Measurements from ENCODE around the gene ROBO2. TPM values are rescaled to one million over a fixed set of nuclear protein-coding genes. Genes with fewer than 3 reads are reported as not detected.

Gene ROBO2
- total RNA-seq, 4 donors from 2014 or later = 0.20 to 0.41 (median 0.32) TPM; not detected in 1

DNA sequence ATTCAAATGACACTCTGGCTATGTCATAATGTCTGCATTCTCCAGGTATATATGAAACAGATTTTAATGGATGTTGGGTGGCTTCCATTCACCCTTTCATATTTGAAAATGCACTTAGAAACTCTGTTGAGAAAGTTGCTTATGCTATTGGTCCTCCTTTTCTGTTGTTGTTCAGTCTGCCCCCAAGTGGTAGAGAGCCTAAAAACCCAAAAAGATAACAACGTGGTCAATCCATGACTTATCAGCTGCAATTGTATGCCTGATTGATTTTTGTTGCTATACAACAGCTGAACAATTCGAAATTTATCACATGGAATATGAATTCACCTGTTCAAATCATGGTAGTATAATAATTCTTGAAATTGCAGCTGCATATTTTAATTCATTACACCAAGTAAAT is 279.8 kb downstream of the ROBO2 start:
- DNase-seq = no peak
- in situ Hi-C loops (cut with MboI; ENCODE audit: low pct_ligation_motif_present in 1 of 4, low pct_unique_long_range_greater_than_20kb in 1 of 4, low sequenced_read_pairs in 3 of 4) = no loop called here
- intact Hi-C loops (cut with DNase I; ENCODE audit: low total_unique reads) = no loop called here

DNA sequence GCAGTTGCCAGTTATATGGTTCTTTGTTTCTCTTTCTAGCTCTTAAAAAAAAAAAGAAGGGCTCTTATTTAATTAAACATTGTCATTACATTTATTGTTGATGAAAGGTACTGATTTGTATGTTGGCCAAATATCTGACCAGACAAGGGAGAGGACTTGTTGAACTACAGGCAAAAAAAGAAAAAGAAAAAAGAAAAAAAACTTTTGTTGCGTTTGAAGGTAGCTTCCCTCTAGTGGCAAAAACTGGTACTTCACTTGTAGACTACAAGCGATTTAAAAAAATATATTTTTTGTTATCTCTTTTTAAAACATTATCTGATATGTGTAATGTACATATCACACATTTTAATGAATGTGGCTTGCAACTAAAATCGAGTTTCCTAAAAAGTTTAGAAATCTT is 280.6 kb downstream of the ROBO2 start:
- WGBS, 2 donors (ENCODE audit: low coverage in 1 of 2) = 8 to 23% methylated on average over 3 of the region's 3 CpGs
- no peak overlapping the region for H3K27ac ChIP-seq
- in situ Hi-C loops (cut with MboI; ENCODE audit: low pct_ligation_motif_present in 1 of 4, low pct_unique_long_range_greater_than_20kb in 1 of 4, low sequenced_read_pairs in 3 of 4) (no loop called here), intact Hi-C loops (cut with DNase I; ENCODE audit: low total_unique reads) (no loop called here)
- TF ChIP-seq POLR2AphosphoS5 (IDR thresholded peaks at IDR 0.05) = no peak
- TF ChIP-seq, protein P1, sequence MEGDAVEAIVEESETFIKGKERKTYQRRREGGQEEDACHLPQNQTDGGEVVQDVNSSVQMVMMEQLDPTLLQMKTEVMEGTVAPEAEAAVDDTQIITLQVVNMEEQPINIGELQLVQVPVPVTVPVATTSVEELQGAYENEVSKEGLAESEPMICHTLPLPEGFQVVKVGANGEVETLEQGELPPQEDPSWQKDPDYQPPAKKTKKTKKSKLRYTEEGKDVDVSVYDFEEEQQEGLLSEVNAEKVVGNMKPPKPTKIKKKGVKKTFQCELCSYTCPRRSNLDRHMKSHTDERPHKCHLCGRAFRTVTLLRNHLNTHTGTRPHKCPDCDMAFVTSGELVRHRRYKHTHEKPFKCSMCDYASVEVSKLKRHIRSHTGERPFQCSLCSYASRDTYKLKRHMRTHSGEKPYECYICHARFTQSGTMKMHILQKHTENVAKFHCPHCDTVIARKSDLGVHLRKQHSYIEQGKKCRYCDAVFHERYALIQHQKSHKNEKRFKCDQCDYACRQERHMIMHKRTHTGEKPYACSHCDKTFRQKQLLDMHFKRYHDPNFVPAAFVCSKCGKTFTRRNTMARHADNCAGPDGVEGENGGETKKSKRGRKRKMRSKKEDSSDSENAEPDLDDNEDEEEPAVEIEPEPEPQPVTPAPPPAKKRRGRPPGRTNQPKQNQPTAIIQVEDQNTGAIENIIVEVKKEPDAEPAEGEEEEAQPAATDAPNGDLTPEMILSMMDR (IDR thresholded peaks at IDR 0.05) = peak; percentile 26 to 86 (median 61)
- no peak overlapping the region for H3K4me3 ChIP-seq
- no peaks in the 10 kb centered on the region for H3K4me1 ChIP-seq
- no peaks in the 10 kb centered on the region for H3K9me3 ChIP-seq
- DNase-seq = no peak
- no peaks in the 10 kb centered on the region for H3K36me3 ChIP-seq
- no peaks in the 10 kb centered on the region for H3K27me3 ChIP-seq

More for the DNA sequence above, 279.8 kb downstream of the ROBO2 start:
- H3K4me1 ChIP-seq = no peaks in the 10 kb centered on the region
- no peaks in the 10 kb centered on the region for H3K36me3 ChIP-seq
- TF ChIP-seq, protein P1 (IDR thresholded peaks at IDR 0.05) = no peak
- TF ChIP-seq POLR2AphosphoS5 (IDR thresholded peaks at IDR 0.05) = no peak
- TF ChIP-seq EP300 (IDR thresholded peaks at IDR 0.05; ENCODE audit: low read depth) = no peak
- TF ChIP-seq POLR2A (IDR thresholded peaks at IDR 0.05) = no peak
- no peak overlapping the region for H3K27ac ChIP-seq
- H3K9me3 ChIP-seq = no peaks in the 10 kb centered on the region
- no peak overlapping the region for H3K4me3 ChIP-seq
- WGBS, 2 donors (ENCODE audit: low coverage in 1 of 2) = 23 to 36% methylated on average over 2 of the region's 2 CpGs
- no peaks in the 10 kb centered on the region for H3K27me3 ChIP-seq

DNA sequence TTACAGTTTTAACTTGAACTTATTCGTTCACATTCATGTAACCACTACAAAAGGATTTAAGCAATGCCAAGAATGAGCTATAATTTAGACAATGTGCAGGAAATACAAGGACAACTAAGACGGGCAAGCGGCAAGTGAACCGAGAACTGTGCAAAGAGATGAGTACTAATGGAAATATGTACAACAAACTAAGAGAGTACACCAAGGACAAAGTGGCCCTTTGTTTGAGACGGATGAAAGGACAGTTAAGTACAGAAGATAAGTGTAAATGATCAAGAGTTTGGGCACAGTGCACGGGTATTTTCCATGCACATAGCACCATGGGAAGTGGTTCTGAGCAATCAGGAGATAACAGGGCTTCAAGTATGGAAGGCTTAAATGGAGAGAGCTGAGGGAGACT is 281.7 kb downstream of the ROBO2 start:
- no peaks in the 10 kb centered on the region for H3K9me3 ChIP-seq
- in situ Hi-C loops (cut with MboI; ENCODE audit: low pct_ligation_motif_present in 1 of 4, low pct_unique_long_range_greater_than_20kb in 1 of 4, low sequenced_read_pairs in 3 of 4) (no loop called here), intact Hi-C loops (cut with DNase I; ENCODE audit: low total_unique reads) (no loop called here)
- H3K36me3 ChIP-seq = no peaks in the 10 kb centered on the region
- DNase-seq = no peak
- H3K27ac ChIP-seq = no peak overlapping the region
- no peak overlapping the region for H3K4me3 ChIP-seq
- WGBS, 2 donors (ENCODE audit: low coverage in 1 of 2) = 45 to 55% methylated on average over 6 of the region's 6 CpGs
- H3K4me1 ChIP-seq = no peaks in the 10 kb centered on the region
- no peak for TF ChIP-seq POLR2A (IDR thresholded peaks at IDR 0.05)
- no peak for TF ChIP-seq POLR2AphosphoS5 (IDR thresholded peaks at IDR 0.05)
- TF ChIP-seq, protein P1 (IDR thresholded peaks at IDR 0.05) = no peak
- no peak for TF ChIP-seq EP300 (IDR thresholded peaks at IDR 0.05; ENCODE audit: low read depth)
- H3K27me3 ChIP-seq = no peaks in the 10 kb centered on the region

DNA sequence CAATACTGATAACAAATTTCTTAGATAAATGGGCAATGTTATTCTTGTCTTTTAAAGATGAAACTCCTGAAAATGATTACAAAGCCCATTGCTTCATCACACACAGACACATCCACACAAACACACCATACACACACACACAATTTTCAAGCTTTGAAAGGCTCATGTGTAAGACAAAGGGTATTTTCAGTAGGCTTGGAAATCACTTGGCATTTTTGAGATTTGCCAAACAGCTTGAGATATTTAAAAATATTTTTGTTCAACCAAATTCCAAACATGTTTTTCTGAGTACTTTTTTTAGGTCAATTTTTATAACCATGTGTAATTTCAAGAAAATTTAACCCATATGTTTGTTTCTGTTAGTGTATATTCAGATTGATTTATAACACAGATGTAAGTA is 283.7 kb downstream of the ROBO2 start:
- in situ Hi-C loops (cut with MboI; ENCODE audit: low pct_ligation_motif_present in 1 of 4, low pct_unique_long_range_greater_than_20kb in 1 of 4, low sequenced_read_pairs in 3 of 4) (no loop called here), intact Hi-C loops (cut with DNase I; ENCODE audit: low total_unique reads) (no loop called here)
- no peaks in the 10 kb centered on the region for H3K4me1 ChIP-seq
- no peaks in the 10 kb centered on the region for H3K36me3 ChIP-seq
- DNase-seq = no peak
- no peaks in the 10 kb centered on the region for H3K9me3 ChIP-seq
- H3K27ac ChIP-seq = no peak overlapping the region
- H3K4me3 ChIP-seq = no peak overlapping the region
- TF ChIP-seq POLR2AphosphoS5 (IDR thresholded peaks at IDR 0.05) (no peak), POLR2A (IDR thresholded peaks at IDR 0.05) (no peak), EP300 (IDR thresholded peaks at IDR 0.05; ENCODE audit: low read depth) (no peak)
- TF ChIP-seq, protein P1 (IDR thresholded peaks at IDR 0.05) = no peak
- no peaks in the 10 kb centered on the region for H3K27me3 ChIP-seq
